ENCODE data around the gene RASAL2. TPM values are rescaled to one million over a fixed set of nuclear protein-coding genes. Genes with fewer than 3 reads are reported as not detected.
"Not testable (repeated sequence)": the region's sequence is repeated elsewhere in the genome, so short reads cannot be mapped to it uniquely, and the experiment has no call there.

Gene RASAL2
- total RNA-seq, 1 donor = 0.84 TPM

GRCh38 chr1:178493301-178493741 is 399.4 kb downstream of the RASAL2 start:
- H3K4me1 ChIP-seq (ENCODE audit: insufficient read depth, low read length) = no peaks in the 10 kb centered on the region
- no peaks in the 10 kb centered on the region for H3K27me3 ChIP-seq (ENCODE audit: insufficient read depth, low read length)
- H3K4me3 ChIP-seq (ENCODE audit: low read length) = no peak overlapping the region

GRCh38 chr1:178494569-178494971 is 400.7 kb downstream of the RASAL2 start:
- no peaks in the 10 kb centered on the region for H3K9me3 ChIP-seq (ENCODE audit: low read depth, low read length)
- H3K27me3 ChIP-seq (ENCODE audit: insufficient read depth, low read length) = no peaks in the 10 kb centered on the region
- H3K4me1 ChIP-seq (ENCODE audit: insufficient read depth, low read length) = no peaks in the 10 kb centered on the region
- H3K4me3 ChIP-seq (ENCODE audit: low read length) = no peak overlapping the region

More at GRCh38 chr1:178493301-178493741, 399.4 kb downstream of the RASAL2 start:
- H3K9me3 ChIP-seq (ENCODE audit: low read depth, low read length) = no peaks in the 10 kb centered on the region

- H3K4me1 ChIP-seq (ENCODE audit: insufficient read depth, low read length) = no peaks in the 10 kb centered on the region
- no peak overlapping the region for H3K4me3 ChIP-seq (ENCODE audit: low read length)
- no peaks in the 10 kb centered on the region for H3K27me3 ChIP-seq (ENCODE audit: insufficient read depth, low read length)
- H3K9me3 ChIP-seq (ENCODE audit: low read depth, low read length) = no peaks in the 10 kb centered on the region
These were observed 401.3 kb downstream of the RASAL2 start for GRCh38 chr1:178495158-178495557.

- Histone ChIP-seq H3K4me1 (ENCODE audit: insufficient read depth, low read length) (no peaks in the 10 kb centered on the region), H3K27me3 (ENCODE audit: insufficient read depth, low read length) (no peaks in the 10 kb centered on the region), H3K4me3 (ENCODE audit: low read length) (no peak overlapping the region), H3K9me3 (ENCODE audit: low read depth, low read length) (no peaks in the 10 kb centered on the region)
These were observed 402.0 kb downstream of the RASAL2 start for GRCh38 chr1:178495741-178496409.

- Histone ChIP-seq H3K4me1 (ENCODE audit: insufficient read depth, low read length) (no peaks in the 10 kb centered on the region), H3K4me3 (ENCODE audit: low read length) (no peak within 1 kb of the TSS), H3K9me3 (ENCODE audit: low read depth, low read length) (no peaks in the 10 kb centered on the region), H3K27me3 (ENCODE audit: insufficient read depth, low read length) (no peaks in the 10 kb centered on the region)
These were observed 402.7 kb downstream of the RASAL2 start, which contains the start of gene CLEC20A for GRCh38 chr1:178496410-178497135. Gene CLEC20A (minus strand): TSS chr1:178496964. CDS start chr1:178496939, 25 bp downstream.

GRCh38 chr1:178497903-178498478 is 404.1 kb downstream of the RASAL2 start:
- Histone ChIP-seq H3K4me1 (ENCODE audit: insufficient read depth, low read length) (no peaks in the 10 kb centered on the region), H3K27me3 (ENCODE audit: insufficient read depth, low read length) (no peaks in the 10 kb centered on the region), H3K4me3 (ENCODE audit: low read length) (no peak overlapping the region), H3K9me3 (ENCODE audit: low read depth, low read length) (no peaks in the 10 kb centered on the region)

- Histone ChIP-seq H3K27me3 (ENCODE audit: insufficient read depth, low read length) (no peaks in the 10 kb centered on the region), H3K4me3 (ENCODE audit: low read length) (no peak overlapping the region), H3K4me1 (ENCODE audit: insufficient read depth, low read length) (no peaks in the 10 kb centered on the region), H3K9me3 (ENCODE audit: low read depth, low read length) (no peaks in the 10 kb centered on the region)
These were observed 405.2 kb downstream of the RASAL2 start for GRCh38 chr1:178498896-178499675.

- H3K4me1 ChIP-seq (ENCODE audit: insufficient read depth, low read length) = no peaks in the 10 kb centered on the region
- no peaks in the 10 kb centered on the region for H3K27me3 ChIP-seq (ENCODE audit: insufficient read depth, low read length)
- H3K9me3 ChIP-seq (ENCODE audit: low read depth, low read length) = no peaks in the 10 kb centered on the region
- no peak overlapping the region for H3K4me3 ChIP-seq (ENCODE audit: low read length)
These were observed 406.3 kb downstream of the RASAL2 start for GRCh38 chr1:178500091-178500770.

GRCh38 chr1:178500936-178501554 is 407.1 kb downstream of the RASAL2 start:
- H3K4me1 ChIP-seq (ENCODE audit: insufficient read depth, low read length) = no peaks in the 10 kb centered on the region
- no peaks in the 10 kb centered on the region for H3K27me3 ChIP-seq (ENCODE audit: insufficient read depth, low read length)
- no peak overlapping the region for H3K4me3 ChIP-seq (ENCODE audit: low read length)
- no peaks in the 10 kb centered on the region for H3K9me3 ChIP-seq (ENCODE audit: low read depth, low read length)

GRCh38 chr1:178501705-178502329 is 407.9 kb downstream of the RASAL2 start:
- Histone ChIP-seq H3K9me3 (ENCODE audit: low read depth, low read length) (no peaks in the 10 kb centered on the region), H3K27me3 (ENCODE audit: insufficient read depth, low read length) (no peaks in the 10 kb centered on the region), H3K4me3 (ENCODE audit: low read length) (no peak overlapping the region), H3K4me1 (ENCODE audit: insufficient read depth, low read length) (no peaks in the 10 kb centered on the region)

- Histone ChIP-seq H3K9me3 (ENCODE audit: low read depth, low read length) (no peaks in the 10 kb centered on the region), H3K27me3 (ENCODE audit: insufficient read depth, low read length) (no peaks in the 10 kb centered on the region), H3K4me1 (ENCODE audit: insufficient read depth, low read length) (no peaks in the 10 kb centered on the region), H3K4me3 (ENCODE audit: low read length) (no peak overlapping the region)
These were observed 408.4 kb downstream of the RASAL2 start for GRCh38 chr1:178502330-178502714.

- Histone ChIP-seq H3K4me3 (ENCODE audit: low read length) (no peak overlapping the region), H3K4me1 (ENCODE audit: insufficient read depth, low read length) (no peaks in the 10 kb centered on the region), H3K27me3 (ENCODE audit: insufficient read depth, low read length) (no peaks in the 10 kb centered on the region), H3K9me3 (ENCODE audit: low read depth, low read length) (no peaks in the 10 kb centered on the region)
These were observed 409.0 kb downstream of the RASAL2 start for GRCh38 chr1:178502856-178503255.

- H3K27me3 ChIP-seq (ENCODE audit: insufficient read depth, low read length); H3K9me3 ChIP-seq (ENCODE audit: low read depth, low read length); H3K4me3 ChIP-seq (ENCODE audit: low read length); H3K4me1 ChIP-seq (ENCODE audit: insufficient read depth, low read length): not testable (repeated sequence)
These were observed 409.4 kb downstream of the RASAL2 start for GRCh38 chr1:178503316-178503715.

- Histone ChIP-seq H3K27me3 (ENCODE audit: insufficient read depth, low read length) (no peaks in the 10 kb centered on the region), H3K9me3 (ENCODE audit: low read depth, low read length) (no peaks in the 10 kb centered on the region), H3K4me3 (ENCODE audit: low read length) (no peak overlapping the region), H3K4me1 (ENCODE audit: insufficient read depth, low read length) (no peaks in the 10 kb centered on the region)
These were observed 409.9 kb downstream of the RASAL2 start for GRCh38 chr1:178503849-178504248.
